PC-9 (cell line): ENCODE data around the gene ETNK2. TPM values are rescaled to one million over a fixed set of nuclear protein-coding genes. Genes with fewer than 3 reads are reported as not detected.

Experiments used
- BruUV-seq: library from RNA; stranded (reverse); fragments of 400-500 nt; replicated peaks from 2 replicates; lab custom pipeline; 2021; lab: Mats Ljungman, UMichigan
- CTCF ChIA-PET: fragments of 300-600 bp; sonication (Branson Sonifier 250); formaldehyde crosslinking; loops from one replicate; lab custom pipeline; 2022; ENCODE audit warnings: antibody characterized with exemption; lab: Charles Lee
- POLR2A ChIA-PET: fragments of 300-600 bp; sonication (Branson Sonifier 250); formaldehyde crosslinking; loops from one replicate; lab custom pipeline; 2022; ENCODE audit warnings: antibody characterized with exemption; ENCODE audit not compliant: unreplicated experiment; lab: Charles Lee
- DNase-seq, 2 experiments: peaks; one replicate each; pipeline versions ENCODE4 v3.0.0 to v3.0.0-alpha.2; 2015 to 2022; ENCODE audit warnings: mixed read lengths in 1 of 2
- H2AFZ ChIP-seq: fragments of 200-600 bp; sonication (generic); 2 replicates; pipeline ENCODE4 v1.8.1; 2017; ENCODE audit warnings: antibody characterized with exemption
- H3F3A ChIP-seq: fragments of 200-600 bp; sonication (generic); 2 replicates; pipeline ENCODE4 v1.8.1; 2017; ENCODE audit warnings: antibody characterized with exemption, mild to moderate bottlenecking, low read depth; ENCODE audit not compliant: insufficient read depth
- H3K27ac ChIP-seq: fragments of 200-600 bp; sonication (generic); 2 replicates; pipeline ENCODE4 v1.6.1; 2016; ENCODE audit warnings: mixed run types
- H3K27me3 ChIP-seq: fragments of 200-600 bp; sonication (generic); 2 replicates; pipeline ENCODE4 v1.6.1; 2016; ENCODE audit warnings: low read depth, mixed run types; ENCODE audit not compliant: insufficient read depth
- H3K36me3 ChIP-seq: fragments of 200-600 bp; sonication (generic); 2 replicates; pipeline ENCODE4 v1.6.1; 2016; ENCODE audit warnings: low read depth, mixed run types
- H3K4me1 ChIP-seq: fragments of 200-600 bp; sonication (generic); replicated peaks from 2 replicates; pipeline ENCODE4 v1.6.1; 2016; ENCODE audit warnings: mixed run types; ENCODE audit not compliant: insufficient read depth
- H3K4me2 ChIP-seq: fragments of 200-600 bp; sonication (generic); 2 replicates; pipeline ENCODE4 v1.6.1; 2017; ENCODE audit warnings: mixed run types
- H3K4me3 ChIP-seq: fragments of 200-600 bp; sonication (generic); 2 replicates; pipeline ENCODE4 v1.6.1; 2016; ENCODE audit warnings: mixed run types
- H3K79me2 ChIP-seq: fragments of 200-600 bp; sonication (generic); 2 replicates; pipeline ENCODE4 v1.6.1; 2017; ENCODE audit warnings: low read depth, mixed run types
- H3K9me2 ChIP-seq: fragments of 200-600 bp; sonication (generic); 2 replicates; pipeline ENCODE4 v1.8.1; 2017; ENCODE audit warnings: mild to moderate bottlenecking; ENCODE audit not compliant: insufficient read depth
- H3K9me3 ChIP-seq: fragments of 200-600 bp; sonication (generic); 2 replicates; pipeline ENCODE4 v1.8.1; 2016; ENCODE audit warnings: low read depth; ENCODE audit not compliant: insufficient read depth
- H4K20me1 ChIP-seq: fragments of 200-600 bp; sonication (generic); 2 replicates; pipeline ENCODE4 v1.8.1; 2017; ENCODE audit not compliant: insufficient read depth
- CTCF ChIP-seq: fragments of 200-600 bp; sonication (generic); conservative IDR thresholded peaks from 2 replicates; pipeline ENCODE4 v1.6.1; 2017; ENCODE audit warnings: mixed run types, antibody characterized with exemption, mild to moderate bottlenecking, moderate library complexity
- EZH2 ChIP-seq: fragments of 200-600 bp; sonication (generic); IDR thresholded peaks from 2 replicates; pipeline ENCODE4 v1.8.0; 2017; ENCODE audit warnings: antibody characterized with exemption, low read depth
- intact Hi-C: fragments of 100-400 bp; cut with micrococcal nuclease; formaldehyde crosslinking; loops from one replicate; pipeline ENCODE4 v1.10.0; 2022; ENCODE audit not compliant: unreplicated experiment
- total RNA-seq: library from RNA; stranded (reverse); gene quantifications from 2 replicates; pipeline ENCODE4 v1.2.3, GENCODE V29; 2021

Gene ETNK2
- total RNA-seq, 1 experiment from 2014 or later: 16.3 TPM

DNA sequence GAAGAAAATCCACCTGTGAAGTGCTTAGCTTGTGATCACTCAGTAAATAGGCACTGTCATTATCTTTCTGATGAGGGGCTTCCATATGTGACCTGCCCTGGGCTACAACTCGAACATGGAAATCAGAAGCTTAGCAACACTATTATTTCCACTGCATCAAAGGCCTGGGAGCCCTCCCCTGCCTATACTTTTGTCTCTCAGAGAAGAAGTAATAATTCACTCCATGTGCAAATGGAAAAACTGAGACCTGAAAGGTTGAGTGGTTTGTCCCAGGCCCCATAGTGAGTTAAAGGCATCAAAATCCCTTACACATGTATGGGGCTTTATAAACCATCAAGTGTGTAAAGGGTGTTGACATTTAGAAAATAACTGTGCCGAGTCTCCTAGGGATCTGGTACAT, 58.1 kb downstream of the ETNK2 start:
- CTCF ChIA-PET: no interaction called here

DNA sequence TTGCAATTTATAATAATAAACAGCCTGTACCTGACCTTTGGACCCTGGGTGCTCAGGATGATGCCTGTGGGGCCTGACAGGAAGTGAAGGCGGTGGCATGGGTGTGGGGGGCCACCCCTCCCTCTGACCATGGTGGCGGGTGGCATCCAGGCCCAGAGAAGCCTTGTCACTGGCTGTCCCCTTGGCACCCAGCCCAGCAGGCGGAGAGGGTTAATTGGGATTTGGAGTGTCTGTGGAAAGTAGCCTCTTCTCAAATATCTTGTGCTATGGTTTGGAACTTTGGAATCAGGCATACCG, 58.5 kb downstream of the ETNK2 start:
- TF ChIP-seq EZH2 (no peak), CTCF (no peak)
- no peak overlapping the region for H3K4me3 ChIP-seq
- ChIA-PET CTCF (no interaction called here), POLR2A (no interaction called here)
- H3K27ac ChIP-seq: peak overlapping the region; percentile 24; the same call in 1 of the 2 replicates
- H2AFZ ChIP-seq: no peak overlapping the region
- peaks cover 100% of the 10 kb centered on the region for H3K79me2 ChIP-seq
- DNase-seq: no peak
- intact Hi-C loops: no loop called here
- H4K20me1 ChIP-seq: peaks cover 27% of the 10 kb centered on the region
- BruUV-seq: no TSS peak
- no peak overlapping the region for H3K4me2 ChIP-seq
- no peaks in the 10 kb centered on the region for H3K9me3 ChIP-seq
- H3K9me2 ChIP-seq: no peaks in the 10 kb centered on the region
- H3K36me3 ChIP-seq: no peaks in the 10 kb centered on the region
- peaks cover 35% of the 10 kb centered on the region; the same call in 1 of the 2 replicates for H3F3A ChIP-seq
- H3K27me3 ChIP-seq: no peaks in the 10 kb centered on the region
- H3K4me1 ChIP-seq: peaks cover 24% of the 10 kb centered on the region

More for the DNA sequence above, 58.1 kb downstream of the ETNK2 start:
- Histone ChIP-seq H3K9me2 (no peaks in the 10 kb centered on the region), H4K20me1 (peaks cover 23% of the 10 kb centered on the region), H3K79me2 (peaks cover 100% of the 10 kb centered on the region), H3K4me1 (peaks cover 24% of the 10 kb centered on the region), H2AFZ (no peak overlapping the region), H3K27me3 (no peaks in the 10 kb centered on the region), H3K36me3 (no peaks in the 10 kb centered on the region), H3K4me3 (no peak overlapping the region), H3K4me2 (no peak overlapping the region), H3F3A (peaks cover 35% of the 10 kb centered on the region; the same call in 1 of the 2 replicates), H3K27ac (peak overlapping the region; percentile 24; the same call in 1 of the 2 replicates), H3K9me3 (no peaks in the 10 kb centered on the region)
- intact Hi-C loops: no loop called here
- BruUV-seq: no TSS peak
- POLR2A ChIA-PET: no interaction called here
- no peak for DNase-seq
- no peak for TF ChIP-seq EZH2
- no peak for TF ChIP-seq CTCF

DNA sequence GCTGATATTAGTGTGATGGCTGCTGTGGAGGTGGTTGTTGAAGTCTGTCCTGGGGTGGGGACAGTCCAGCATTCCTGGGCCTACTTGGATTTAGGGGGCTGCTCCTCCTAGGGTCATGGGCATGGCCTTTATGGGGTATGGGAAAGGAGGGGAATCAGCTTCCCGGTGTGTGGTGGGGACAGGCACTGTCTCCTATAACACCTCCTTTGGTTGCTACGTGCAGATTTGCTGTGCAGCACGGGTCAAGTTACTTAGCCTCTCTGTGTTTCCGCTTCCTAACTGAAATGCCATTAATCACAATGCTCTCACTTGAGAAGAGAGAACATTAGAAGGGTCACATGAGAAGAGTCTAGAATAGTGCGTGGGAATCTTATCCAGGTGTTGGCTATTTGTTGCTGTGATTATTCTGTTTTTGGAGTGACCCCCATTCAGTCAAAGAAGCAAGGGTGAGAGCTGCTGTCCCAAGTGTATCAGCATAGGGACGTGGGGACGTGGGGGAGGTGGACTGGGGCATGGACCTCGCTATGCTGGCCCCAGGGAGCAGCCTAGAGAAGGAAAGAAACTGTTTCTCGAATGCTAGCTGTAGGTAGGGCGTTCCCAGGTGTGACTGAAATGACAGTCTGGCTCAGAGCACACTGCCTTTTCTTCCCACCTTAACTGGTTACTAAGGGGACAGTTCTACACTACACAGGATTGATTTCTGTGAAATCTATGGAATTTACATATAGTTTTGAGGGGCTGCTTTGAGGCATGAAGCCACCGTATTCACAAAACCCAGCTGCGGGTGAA, 59.0 kb downstream of the ETNK2 start:
- no peak for TF ChIP-seq EZH2
- no peak for TF ChIP-seq CTCF
- H3F3A ChIP-seq: peaks cover 35% of the 10 kb centered on the region; the same call in 1 of the 2 replicates
- no peak overlapping the region; the same call in 1 of the 2 replicates for H3K27ac ChIP-seq
- no TSS peak for BruUV-seq
- ChIA-PET CTCF (no interaction called here), POLR2A (no interaction called here)
- H3K4me2 ChIP-seq: no peak overlapping the region
- H3K36me3 ChIP-seq: no peaks in the 10 kb centered on the region
- no peaks in the 10 kb centered on the region for H3K9me3 ChIP-seq
- H3K9me2 ChIP-seq: no peaks in the 10 kb centered on the region
- DNase-seq: no peak
- peaks cover 100% of the 10 kb centered on the region for H3K79me2 ChIP-seq
- peaks cover 18% of the 10 kb centered on the region for H3K4me1 ChIP-seq
- peaks cover 33% of the 10 kb centered on the region for H4K20me1 ChIP-seq
- H3K27me3 ChIP-seq: no peaks in the 10 kb centered on the region
- H2AFZ ChIP-seq: no peak overlapping the region
- intact Hi-C loops: no loop called here
- H3K4me3 ChIP-seq: no peak overlapping the region
